Measurements from ENCODE around the gene BCAS3. TPM values are rescaled to one million over a fixed set of nuclear protein-coding genes. Genes with fewer than 3 reads are reported as not detected.
A peak's percentile ranks its signal among the peaks of the same experiment; 100 is the strongest.
"Not testable (repeated sequence)": the region's sequence is repeated elsewhere in the genome, so short reads cannot be mapped to it uniquely, and the experiment has no call there.

BCAS3 gene
- total RNA-seq, 1 donor from 2014 or later, result 25.6 TPM

- no peak for DNase-seq (ENCODE audit: low spot score)
Measured at GRCh38 chr17:61002316-61002736, 324.7 kb downstream of the BCAS3 start.

- DNase-seq (ENCODE audit: low spot score), result no peak
Measured at GRCh38 chr17:61005358-61005757, 327.7 kb downstream of the BCAS3 start.

- DNase-seq (ENCODE audit: low spot score), result not testable (repeated sequence)
Measured at GRCh38 chr17:61005958-61006357, 328.3 kb downstream of the BCAS3 start.

GRCh38 chr17:61007980-61008379 is 330.3 kb downstream of the BCAS3 start:
- peak; percentile 14 for DNase-seq (ENCODE audit: low spot score)

- DNase-seq (ENCODE audit: low spot score), result no peak
Measured at GRCh38 chr17:61009663-61010062, 332.0 kb downstream of the BCAS3 start.

GRCh38 chr17:61010661-61011170 is 333.1 kb downstream of the BCAS3 start:
- DNase-seq (ENCODE audit: low spot score), result no peak

GRCh38 chr17:61011251-61011650 is 333.6 kb downstream of the BCAS3 start:
- no peak for DNase-seq (ENCODE audit: low spot score)

- no peak for DNase-seq (ENCODE audit: low spot score)
Measured at GRCh38 chr17:61015966-61016365, 338.3 kb downstream of the BCAS3 start.

- DNase-seq (ENCODE audit: low spot score), result no peak
Measured at GRCh38 chr17:61017317-61018006, 339.8 kb downstream of the BCAS3 start.

- DNase-seq (ENCODE audit: low spot score), result no peak
Measured at GRCh38 chr17:61018938-61019337, 341.3 kb downstream of the BCAS3 start.

GRCh38 chr17:61023996-61024395 is 346.3 kb downstream of the BCAS3 start:
- DNase-seq (ENCODE audit: low spot score), result no peak

GRCh38 chr17:61026818-61027217 is 349.2 kb downstream of the BCAS3 start:
- DNase-seq (ENCODE audit: low spot score), result no peak

GRCh38 chr17:61029181-61029580 is 351.5 kb downstream of the BCAS3 start:
- no peak for DNase-seq (ENCODE audit: low spot score)

- DNase-seq (ENCODE audit: low spot score), result no peak
Measured at GRCh38 chr17:61040666-61041065, 363.0 kb downstream of the BCAS3 start.

GRCh38 chr17:61042348-61042747 is 364.7 kb downstream of the BCAS3 start:
- DNase-seq (ENCODE audit: low spot score), result not testable (repeated sequence)

- no peak for DNase-seq (ENCODE audit: low spot score)
Measured at GRCh38 chr17:61047515-61047914, 369.9 kb downstream of the BCAS3 start.

- no peak for DNase-seq (ENCODE audit: low spot score)
Measured at GRCh38 chr17:61048376-61049106, 370.9 kb downstream of the BCAS3 start.

- DNase-seq (ENCODE audit: low spot score), result no peak
Measured at GRCh38 chr17:61053469-61053868, 375.8 kb downstream of the BCAS3 start.

GRCh38 chr17:61054436-61054835 is 376.8 kb downstream of the BCAS3 start:
- no peak for DNase-seq (ENCODE audit: low spot score)

GRCh38 chr17:61057257-61057656 is 379.6 kb downstream of the BCAS3 start:
- no peak for DNase-seq (ENCODE audit: low spot score)

GRCh38 chr17:61058066-61058465 is 380.4 kb downstream of the BCAS3 start:
- DNase-seq (ENCODE audit: low spot score), result no peak

- DNase-seq (ENCODE audit: low spot score), result no peak
Measured at GRCh38 chr17:61063528-61063927, 385.9 kb downstream of the BCAS3 start.
